ENCODE results near the gene RPS27.
"Not testable (repeated sequence)": the region's sequence is repeated elsewhere in the genome, so short reads cannot be mapped to it uniquely, and the experiment has no call there.

RPS27 gene

GRCh38 chr1:154006136-154006535 is 15.6 kb downstream of the RPS27 start:
- Histone ChIP-seq H3K4me3 (ENCODE audit: low read depth, low read length) (no peak overlapping the region), H3K9ac (no peak overlapping the region), H3K79me2 (no peaks in the 10 kb centered on the region), H3K4me1 (no peaks in the 10 kb centered on the region), H3K36me3 (ENCODE audit: control insufficient read depth, insufficient read depth, low read length) (no peaks in the 10 kb centered on the region), H3K27ac (no peak overlapping the region), H3K27me3 (ENCODE audit: control insufficient read depth, insufficient read depth, low read length) (no peaks in the 10 kb centered on the region), H2AFZ (no peak overlapping the region), H3K9me3 (ENCODE audit: control insufficient read depth, low read length) (no peaks in the 10 kb centered on the region), H3K4me2 (ENCODE audit: low read length) (no peak overlapping the region)
- TF ChIP-seq, protein P1, sequence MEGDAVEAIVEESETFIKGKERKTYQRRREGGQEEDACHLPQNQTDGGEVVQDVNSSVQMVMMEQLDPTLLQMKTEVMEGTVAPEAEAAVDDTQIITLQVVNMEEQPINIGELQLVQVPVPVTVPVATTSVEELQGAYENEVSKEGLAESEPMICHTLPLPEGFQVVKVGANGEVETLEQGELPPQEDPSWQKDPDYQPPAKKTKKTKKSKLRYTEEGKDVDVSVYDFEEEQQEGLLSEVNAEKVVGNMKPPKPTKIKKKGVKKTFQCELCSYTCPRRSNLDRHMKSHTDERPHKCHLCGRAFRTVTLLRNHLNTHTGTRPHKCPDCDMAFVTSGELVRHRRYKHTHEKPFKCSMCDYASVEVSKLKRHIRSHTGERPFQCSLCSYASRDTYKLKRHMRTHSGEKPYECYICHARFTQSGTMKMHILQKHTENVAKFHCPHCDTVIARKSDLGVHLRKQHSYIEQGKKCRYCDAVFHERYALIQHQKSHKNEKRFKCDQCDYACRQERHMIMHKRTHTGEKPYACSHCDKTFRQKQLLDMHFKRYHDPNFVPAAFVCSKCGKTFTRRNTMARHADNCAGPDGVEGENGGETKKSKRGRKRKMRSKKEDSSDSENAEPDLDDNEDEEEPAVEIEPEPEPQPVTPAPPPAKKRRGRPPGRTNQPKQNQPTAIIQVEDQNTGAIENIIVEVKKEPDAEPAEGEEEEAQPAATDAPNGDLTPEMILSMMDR (IDR thresholded peaks at IDR 0.05): no peak

GRCh38 chr1:154012129-154012528 is 21.6 kb downstream of the RPS27 start:
- Histone ChIP-seq H3K79me2 (no peaks in the 10 kb centered on the region), H3K36me3 (ENCODE audit: control insufficient read depth, insufficient read depth, low read length) (no peaks in the 10 kb centered on the region), H3K4me1 (no peaks in the 10 kb centered on the region), H3K9me3 (ENCODE audit: control insufficient read depth, low read length) (no peaks in the 10 kb centered on the region), H3K27me3 (ENCODE audit: control insufficient read depth, insufficient read depth, low read length) (no peaks in the 10 kb centered on the region), H2AFZ (no peak overlapping the region), H3K9ac (no peak overlapping the region), H3K4me3 (ENCODE audit: low read depth, low read length) (no peak overlapping the region), H3K4me2 (ENCODE audit: low read length) (no peak overlapping the region), H3K27ac (no peak overlapping the region)
- TF ChIP-seq, protein P1 (IDR thresholded peaks at IDR 0.05): no peak

- not testable (repeated sequence) for H3K79me2 ChIP-seq; H3K4me1 ChIP-seq; H2AFZ ChIP-seq; H3K27ac ChIP-seq; H3K9ac ChIP-seq; H3K4me2 ChIP-seq (ENCODE audit: low read length); H3K36me3 ChIP-seq (ENCODE audit: control insufficient read depth, insufficient read depth, low read length); H3K4me3 ChIP-seq (ENCODE audit: low read depth, low read length); H3K9me3 ChIP-seq (ENCODE audit: control insufficient read depth, low read length); H3K27me3 ChIP-seq (ENCODE audit: control insufficient read depth, insufficient read depth, low read length)
Measured at GRCh38 chr1:154012543-154012942, 22.0 kb downstream of the RPS27 start.

GRCh38 chr1:154014154-154014907 is 23.8 kb downstream of the RPS27 start:
- Histone ChIP-seq H3K27ac (no peak overlapping the region), H3K4me2 (ENCODE audit: low read length) (no peak overlapping the region), H3K9me3 (ENCODE audit: control insufficient read depth, low read length) (no peaks in the 10 kb centered on the region), H3K79me2 (no peaks in the 10 kb centered on the region), H3K4me3 (ENCODE audit: low read depth, low read length) (no peak overlapping the region), H2AFZ (no peak overlapping the region), H3K9ac (no peak overlapping the region), H3K27me3 (ENCODE audit: control insufficient read depth, insufficient read depth, low read length) (no peaks in the 10 kb centered on the region), H3K36me3 (ENCODE audit: control insufficient read depth, insufficient read depth, low read length) (no peaks in the 10 kb centered on the region), H3K4me1 (no peaks in the 10 kb centered on the region)
- TF ChIP-seq, protein P1 (IDR thresholded peaks at IDR 0.05): no peak

GRCh38 chr1:154019269-154019668 is 28.7 kb downstream of the RPS27 start:
- H2AFZ ChIP-seq: no peak overlapping the region

More at GRCh38 chr1:154019269-154019668, 28.7 kb downstream of the RPS27 start:
- Histone ChIP-seq H3K4me1 (no peaks in the 10 kb centered on the region), H3K27ac (no peak overlapping the region), H3K9me3 (ENCODE audit: control insufficient read depth, low read length) (no peaks in the 10 kb centered on the region), H3K9ac (no peak overlapping the region), H3K36me3 (ENCODE audit: control insufficient read depth, insufficient read depth, low read length) (no peaks in the 10 kb centered on the region), H3K27me3 (ENCODE audit: control insufficient read depth, insufficient read depth, low read length) (no peaks in the 10 kb centered on the region), H3K4me2 (ENCODE audit: low read length) (no peak overlapping the region), H3K4me3 (ENCODE audit: low read depth, low read length) (no peak overlapping the region), H3K79me2 (no peaks in the 10 kb centered on the region)
- TF ChIP-seq, protein P1 (IDR thresholded peaks at IDR 0.05): no peak
